CD4-positive, alpha-beta T cell treated with Interferon alpha-2 for 1 hour (primary cell): Measurements from ENCODE around the gene LAIR2.
"Not testable (repeated sequence)": the region's sequence is repeated elsewhere in the genome, so short reads cannot be mapped to it uniquely, and the experiment has no call there.

Experiments used
- DNase-seq, 2 donors: peaks; one replicate each; pipeline ENCODE4 v3.0.0-alpha.2; 2020 to 2022

The LAIR2 gene

DNA sequence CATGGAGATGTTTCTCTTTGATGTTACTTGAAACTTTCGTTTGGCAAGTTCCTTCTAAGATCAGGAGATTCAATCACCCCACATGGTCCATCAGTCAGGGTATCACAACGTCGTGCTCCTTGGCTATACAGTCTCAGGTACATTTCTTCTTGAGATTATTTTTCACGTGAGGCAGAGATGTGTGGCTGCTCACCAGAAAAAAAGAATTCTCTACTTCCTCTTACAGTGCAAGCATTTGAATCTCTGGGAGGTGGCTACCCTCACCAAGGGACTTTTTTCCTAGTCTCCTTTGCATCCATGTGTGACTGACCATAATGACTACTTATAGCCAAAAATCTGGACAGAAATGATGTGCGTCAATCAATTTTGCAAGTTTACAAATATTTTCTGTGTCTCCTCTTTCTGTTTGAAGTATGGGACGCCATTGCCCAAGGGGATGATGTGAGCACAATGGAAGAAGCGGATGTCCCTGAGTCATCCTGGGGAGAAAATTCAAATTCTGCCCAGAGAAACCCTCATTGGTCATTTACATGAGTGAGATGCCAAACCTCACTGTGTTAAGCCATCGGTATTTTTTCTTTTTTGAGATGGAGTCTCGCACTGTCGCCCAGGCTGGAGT is 8.6 kb upstream of the LAIR2 start:
- no peak for DNase-seq

GRCh38 chr19:54495284-54495683 is 7.3 kb upstream of the LAIR2 start:
- not testable (repeated sequence) for DNase-seq

DNA sequence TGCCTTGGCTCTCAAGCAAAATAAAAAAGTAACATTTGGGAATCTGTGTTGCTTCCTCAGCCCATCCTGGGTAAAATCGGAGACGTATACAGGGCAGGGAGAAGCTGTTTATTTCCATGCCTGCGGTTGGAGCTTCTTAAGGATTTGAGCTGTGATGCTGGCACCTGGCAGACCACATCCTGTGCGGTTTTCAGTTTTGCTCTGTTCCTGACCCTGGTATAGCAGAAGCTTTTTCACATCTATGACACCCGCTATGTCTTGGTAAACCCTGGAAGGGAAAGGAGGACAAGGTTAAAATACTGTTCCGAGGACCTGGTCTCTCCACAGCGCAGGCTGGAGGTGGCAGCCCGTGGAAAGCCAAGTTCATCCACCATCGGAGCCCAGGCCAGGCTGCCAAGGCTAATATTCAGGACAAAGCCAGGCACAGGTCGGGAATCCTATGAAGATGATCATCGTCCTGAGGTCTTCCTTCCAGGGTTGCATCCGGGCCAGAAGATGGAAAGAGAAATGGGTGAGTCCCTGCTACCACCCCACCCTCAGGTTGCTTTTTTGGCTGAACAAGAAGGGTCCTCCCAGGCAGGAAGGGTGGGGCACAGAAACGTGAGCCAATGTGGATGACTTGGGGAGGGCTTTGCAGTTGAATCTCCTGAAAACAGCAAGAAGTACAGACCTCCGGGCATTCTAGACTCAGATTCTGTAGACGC is 4.7 kb upstream of the LAIR2 start:
- DNase-seq, result peak in 1 of 2 donors; percentile 35

- DNase-seq, result not testable (repeated sequence)
These were observed 4.2 kb upstream of the LAIR2 start for GRCh38 chr19:54498451-54498772.

DNA sequence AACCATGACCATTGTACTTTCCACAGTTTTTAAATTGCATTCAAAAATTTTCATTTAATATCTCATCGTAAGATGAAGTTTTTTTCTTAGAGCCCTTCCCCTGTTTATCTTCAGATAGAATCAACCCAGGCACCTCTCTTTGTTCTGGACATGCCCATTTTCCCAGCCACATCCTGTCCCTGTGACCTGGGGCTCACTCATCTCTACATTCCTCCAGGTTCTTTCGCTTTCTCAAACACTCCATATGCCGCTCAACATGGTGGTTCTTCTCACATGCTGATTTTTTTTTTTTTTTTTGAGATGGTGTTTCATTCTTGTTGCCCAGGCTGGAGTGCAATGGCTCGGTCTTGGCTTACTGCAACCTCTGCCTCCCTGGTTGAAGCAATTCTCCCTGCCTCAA is 2.9 kb downstream of the LAIR2 start:
- DNase-seq, result not testable (repeated sequence)

DNA sequence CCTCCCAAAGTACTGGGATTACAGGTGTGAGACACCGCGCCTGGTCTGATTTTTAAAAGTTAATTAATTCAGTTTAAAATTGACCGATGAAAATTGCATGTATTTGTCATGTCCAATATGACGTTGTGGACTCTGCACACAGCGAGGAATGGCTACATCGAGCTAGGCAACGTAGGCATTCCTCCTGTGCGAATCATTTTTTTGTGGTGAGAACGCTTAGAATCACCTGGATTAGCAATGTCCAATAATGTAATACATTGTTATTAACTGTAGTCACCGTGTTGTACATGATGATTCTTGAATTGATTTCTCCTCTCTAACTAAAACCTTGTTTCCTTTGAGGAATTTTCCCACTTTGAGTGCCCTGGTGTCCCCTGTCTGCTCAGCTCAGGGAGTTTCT is 3.4 kb downstream of the LAIR2 start:
- no peak for DNase-seq

DNA sequence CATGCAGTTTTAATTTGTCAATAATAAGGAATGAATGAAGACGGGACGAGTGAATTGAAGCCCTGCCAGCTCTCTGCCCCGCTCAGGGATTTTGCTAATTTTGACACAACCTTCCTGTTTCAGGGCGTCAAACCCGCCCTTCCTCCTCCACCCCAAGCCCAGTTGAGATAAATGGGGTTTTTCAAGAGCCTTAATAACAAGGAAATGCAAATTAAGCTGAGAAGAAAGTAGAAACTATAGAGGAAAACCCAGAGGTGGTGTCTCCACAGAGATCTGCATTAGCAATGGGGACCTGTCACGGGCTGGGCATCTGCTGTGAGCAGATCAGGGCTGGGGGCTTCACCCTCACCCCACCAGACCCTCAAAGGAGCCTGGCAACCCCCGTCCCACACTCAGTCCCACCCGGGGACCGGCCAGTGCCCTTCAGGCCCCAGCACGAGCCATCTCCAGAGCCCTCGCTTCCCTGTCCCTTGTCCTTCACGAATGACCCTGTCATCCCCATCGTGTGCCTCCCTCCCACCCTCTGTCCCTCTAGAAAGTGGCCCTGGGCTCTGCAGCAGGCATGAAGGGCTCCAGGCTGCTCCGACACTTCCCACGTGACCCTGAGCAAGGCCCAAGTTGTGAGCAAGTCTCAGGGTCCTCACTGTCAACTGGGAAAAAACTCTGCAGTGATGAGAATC is 4.5 kb downstream of the LAIR2 start:
- peak in 1 of 2 donors; percentile 16 for DNase-seq

GRCh38 chr19:54507824-54508223 is 5.2 kb downstream of the LAIR2 start:
- DNase-seq, result no peak

DNA sequence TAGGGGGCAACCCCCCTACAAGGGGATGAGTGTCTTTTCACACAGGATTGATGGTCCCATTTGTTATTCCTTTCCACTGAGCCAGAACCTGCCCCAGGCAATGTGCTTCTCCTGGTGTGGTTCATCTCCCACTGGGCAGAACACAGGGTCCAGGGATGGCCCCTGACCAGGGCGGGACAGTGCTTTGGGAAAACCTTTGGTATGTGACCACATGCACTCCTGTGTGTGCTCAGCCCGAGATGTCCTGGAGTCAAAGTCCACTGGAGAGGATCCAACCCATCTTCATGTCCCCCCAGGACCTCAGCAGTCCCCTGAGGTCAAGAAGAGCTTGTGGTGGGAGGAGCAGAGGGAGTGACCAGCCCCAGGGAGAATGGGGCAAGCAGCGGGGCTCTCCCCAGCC is 5.9 kb downstream of the LAIR2 start:
- DNase-seq, result not testable (repeated sequence)

DNA sequence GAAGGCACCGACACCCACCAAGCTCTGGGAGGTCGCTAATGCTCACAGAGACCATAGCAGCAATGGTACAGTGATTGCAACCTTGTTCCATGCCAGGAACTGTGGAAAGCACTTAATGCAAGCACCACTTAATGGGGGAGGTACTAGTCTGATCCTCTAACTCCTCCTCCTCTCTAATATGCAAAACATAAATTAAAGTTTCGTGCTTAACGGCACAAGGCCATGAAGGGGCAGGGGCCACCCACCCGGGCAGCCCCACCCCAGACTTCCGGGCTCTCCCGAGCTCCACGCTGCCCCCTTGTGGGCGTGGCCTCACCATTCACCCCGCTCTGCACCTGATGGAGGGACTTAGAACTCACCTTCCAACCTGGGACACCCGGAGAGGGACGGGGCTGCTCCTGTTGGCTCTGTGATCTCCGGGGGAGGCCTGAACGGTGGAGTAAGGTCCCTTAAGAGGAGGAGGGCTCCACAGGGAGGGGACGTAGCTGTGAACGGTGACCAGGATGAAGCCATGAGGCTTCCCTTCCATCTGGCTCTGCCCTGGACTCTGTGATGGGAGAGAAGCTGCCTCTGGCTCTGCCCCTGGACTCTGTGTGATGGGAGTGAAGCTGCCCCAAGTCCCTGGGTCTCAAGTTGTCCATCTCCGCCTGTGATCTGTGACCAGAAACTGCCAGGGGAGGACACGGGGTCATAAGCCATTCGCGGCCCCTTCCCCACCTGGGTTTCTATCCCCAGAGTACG is 6.7 kb downstream of the LAIR2 start:
- not testable (repeated sequence) for DNase-seq

DNA sequence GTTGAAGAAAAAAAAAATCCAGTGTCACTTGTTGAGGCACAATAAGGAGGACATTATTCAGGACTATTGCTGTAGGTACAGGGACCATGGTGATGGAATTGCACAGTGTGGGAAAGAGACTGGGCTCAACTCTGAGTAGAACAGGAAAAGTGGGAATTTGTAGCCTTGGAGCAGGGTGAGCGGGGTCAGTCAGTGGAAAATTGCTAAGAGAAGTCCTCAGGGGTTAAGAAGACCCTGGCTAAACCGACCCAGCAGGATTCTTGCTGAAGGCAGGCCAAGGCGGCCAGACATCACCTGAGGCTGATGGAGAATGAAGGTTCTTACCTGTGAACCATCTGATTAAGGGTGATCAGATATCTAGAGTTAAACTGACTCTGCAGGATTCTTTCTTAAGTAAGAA is 12.5 kb downstream of the LAIR2 start:
- DNase-seq, result no peak

DNA sequence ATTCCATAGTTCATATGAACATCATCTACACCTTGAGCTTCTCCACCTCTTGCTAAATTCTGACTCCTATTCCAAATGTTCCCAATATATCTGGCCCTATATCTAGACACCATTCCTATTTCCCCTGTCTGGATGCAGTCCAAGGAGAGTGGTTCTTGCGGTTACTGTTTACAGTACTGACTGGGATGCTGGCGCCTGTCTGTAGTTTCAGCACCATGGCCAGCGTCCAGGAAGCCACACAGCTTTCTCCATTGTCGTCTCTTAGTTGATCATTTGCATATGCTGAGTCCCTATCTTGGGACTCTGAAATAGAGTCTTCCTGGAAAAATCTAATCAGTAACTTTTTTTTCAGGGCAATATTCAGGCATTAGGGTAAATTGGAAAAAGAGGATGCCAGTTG is 14.9 kb downstream of the LAIR2 start:
- DNase-seq, result peak; percentile 30 to 57

- no peak for DNase-seq
These were observed 16.2 kb downstream of the LAIR2 start for GRCh38 chr19:54518844-54519243.

DNA sequence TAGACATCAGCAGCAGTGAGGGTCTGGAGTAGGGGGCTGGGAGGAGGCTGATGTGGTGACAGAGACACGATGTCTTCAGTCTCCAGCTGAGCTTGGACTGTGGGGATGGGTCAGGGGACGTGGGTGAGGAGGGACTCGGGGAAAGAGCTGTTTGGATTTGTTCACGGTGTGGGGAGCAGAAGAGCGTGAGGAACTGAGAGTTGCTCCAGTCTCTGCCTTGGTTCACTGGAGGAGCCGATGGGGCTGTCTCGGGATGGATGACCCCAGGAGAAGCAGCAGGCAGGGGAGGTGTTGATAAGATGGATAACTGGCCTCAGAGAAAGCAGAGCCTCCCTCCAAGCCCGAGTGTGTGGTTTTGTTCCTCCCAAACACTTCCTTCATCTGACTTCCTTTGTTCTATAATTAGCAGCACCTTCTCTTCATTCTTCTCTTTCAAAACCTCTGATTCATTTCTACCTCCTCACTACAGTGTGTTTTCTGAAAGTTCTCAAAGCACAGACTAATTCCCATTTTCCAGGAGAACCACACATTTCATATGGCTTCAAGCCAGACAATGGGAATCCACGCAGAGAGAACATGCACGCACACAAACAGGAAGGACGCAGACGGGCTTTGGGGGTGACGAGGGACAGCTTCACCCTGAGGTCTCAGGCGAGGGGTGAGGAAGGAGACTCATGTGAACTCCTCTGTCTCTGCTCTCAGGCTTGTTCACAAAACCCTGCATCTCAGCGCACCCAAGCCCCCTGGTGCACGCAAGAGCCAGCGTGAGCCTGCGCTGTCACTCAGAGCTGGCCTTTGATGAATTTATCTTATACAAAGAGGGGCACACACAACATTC is 18.6 kb downstream of the LAIR2 start:
- DNase-seq, result no peak

GRCh38 chr19:54521860-54522513 is 19.4 kb downstream of the LAIR2 start:
- no peak for DNase-seq

DNA sequence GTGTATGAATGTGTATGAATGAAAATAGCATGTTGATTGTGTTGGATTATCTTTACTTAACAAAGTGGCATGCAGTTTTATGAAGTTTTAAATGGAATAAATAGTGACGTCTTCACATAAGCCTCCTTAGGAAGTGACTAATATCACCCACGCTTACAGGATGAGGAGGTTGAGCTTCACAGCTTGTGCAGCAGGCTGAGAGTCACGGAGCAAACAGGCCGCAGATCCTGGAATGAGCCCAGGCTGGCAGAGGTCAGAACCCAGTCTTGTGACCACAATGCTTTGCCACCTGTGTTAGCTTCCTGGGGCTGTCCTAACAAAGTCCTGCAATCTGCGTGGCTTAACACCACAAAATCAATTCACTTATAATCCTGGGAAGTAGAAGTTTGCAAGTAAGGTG is 20.8 kb downstream of the LAIR2 start:
- no peak for DNase-seq

GRCh38 chr19:54525636-54526035 is 23.0 kb downstream of the LAIR2 start:
- no peak for DNase-seq

GRCh38 chr19:54526972-54527371 is 24.3 kb downstream of the LAIR2 start:
- no peak for DNase-seq

DNA sequence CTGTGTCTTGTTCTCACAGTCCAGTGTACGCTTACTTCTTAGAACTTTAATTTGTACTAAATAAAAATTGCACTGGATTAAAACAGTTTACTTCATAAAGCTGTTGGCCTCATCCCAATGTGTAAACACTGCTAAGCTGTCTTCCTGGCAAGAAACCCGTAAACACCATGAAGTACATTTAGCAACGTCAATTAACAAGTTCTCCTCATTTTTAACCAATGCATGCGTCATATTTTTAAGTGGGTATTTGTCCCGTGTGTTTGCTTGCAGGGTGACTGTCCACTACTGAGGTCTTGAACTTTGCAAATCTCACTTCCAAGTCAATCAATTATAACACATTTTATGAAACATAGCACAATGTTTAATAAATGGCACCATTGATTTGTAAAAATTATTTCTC is 28.2 kb downstream of the LAIR2 start:
- no peak for DNase-seq

DNA sequence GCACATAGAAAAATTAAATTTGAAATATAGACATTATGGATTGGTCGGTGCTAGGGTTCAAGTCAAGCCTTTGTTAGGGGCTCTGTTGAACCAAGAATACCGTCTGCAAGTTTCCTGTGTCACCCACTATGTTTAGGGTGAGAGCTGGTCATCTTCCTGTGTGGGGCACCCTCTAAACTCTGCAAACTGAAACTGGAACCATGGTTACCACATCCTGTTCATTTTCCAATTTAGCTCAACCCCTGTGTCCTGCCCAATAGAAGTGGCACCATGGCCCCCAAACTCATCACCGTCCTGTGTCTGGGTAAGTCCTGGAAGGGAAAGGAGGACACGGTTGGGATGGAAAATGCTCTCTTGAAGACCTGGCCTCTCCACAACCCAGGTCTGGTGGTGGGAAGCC is 29.9 kb downstream of the LAIR2 start:
- peak; percentile 17 to 49 for DNase-seq

- no peak for DNase-seq
These were observed 30.8 kb downstream of the LAIR2 start for GRCh38 chr19:54533476-54533875.

DNA sequence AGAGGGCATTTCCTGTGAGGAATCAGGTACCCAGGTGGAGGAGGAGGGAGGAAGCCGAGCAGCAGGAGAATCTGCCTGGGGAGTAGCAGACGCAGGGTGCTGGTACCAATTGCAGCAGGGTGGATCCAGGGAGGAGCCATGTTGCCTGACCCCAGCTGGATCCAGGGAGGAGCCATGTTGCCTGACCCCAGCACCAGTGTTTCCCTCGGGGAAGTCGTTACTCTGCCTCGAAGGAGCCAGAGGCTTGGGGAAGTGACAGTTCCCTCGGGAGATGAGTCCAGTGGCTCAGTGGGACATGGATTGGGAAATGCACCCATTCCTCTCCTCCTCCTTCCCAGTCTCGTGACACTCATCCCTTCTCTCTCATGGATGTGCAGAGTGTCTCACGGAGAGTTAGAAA is 31.5 kb downstream of the LAIR2 start:
- DNase-seq, result no peak
